GM18520 (cell line): ENCODE data around the gene TMEM17.

Source experiments
- ATAC-seq: cut with Tn5 transposase; IDR thresholded peaks from one replicate; pipeline ENCODE4 v1.9.1; 2021; ENCODE audit not compliant: unreplicated experiment

The TMEM17 gene

DNA sequence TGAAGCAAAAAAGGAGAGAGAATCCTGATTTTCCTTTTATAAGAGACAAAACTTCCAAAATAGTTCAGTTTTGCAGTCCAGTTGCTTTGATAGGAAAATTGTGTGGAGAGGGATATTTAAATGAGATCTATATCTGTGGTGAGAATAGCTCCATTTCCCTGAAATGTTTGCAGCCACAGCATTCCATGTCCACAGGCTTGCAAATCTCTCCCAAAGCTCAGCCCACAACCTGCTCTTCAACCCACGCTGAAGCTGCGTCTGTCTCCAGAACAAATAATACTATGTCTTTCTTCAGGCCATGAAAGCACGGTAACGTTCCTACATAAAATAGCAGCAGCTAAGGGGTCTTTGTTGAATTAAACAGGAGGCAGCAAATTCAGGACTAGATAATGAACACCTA is 31.8 kb downstream of the TMEM17 start:
- ATAC-seq, result no peak

DNA sequence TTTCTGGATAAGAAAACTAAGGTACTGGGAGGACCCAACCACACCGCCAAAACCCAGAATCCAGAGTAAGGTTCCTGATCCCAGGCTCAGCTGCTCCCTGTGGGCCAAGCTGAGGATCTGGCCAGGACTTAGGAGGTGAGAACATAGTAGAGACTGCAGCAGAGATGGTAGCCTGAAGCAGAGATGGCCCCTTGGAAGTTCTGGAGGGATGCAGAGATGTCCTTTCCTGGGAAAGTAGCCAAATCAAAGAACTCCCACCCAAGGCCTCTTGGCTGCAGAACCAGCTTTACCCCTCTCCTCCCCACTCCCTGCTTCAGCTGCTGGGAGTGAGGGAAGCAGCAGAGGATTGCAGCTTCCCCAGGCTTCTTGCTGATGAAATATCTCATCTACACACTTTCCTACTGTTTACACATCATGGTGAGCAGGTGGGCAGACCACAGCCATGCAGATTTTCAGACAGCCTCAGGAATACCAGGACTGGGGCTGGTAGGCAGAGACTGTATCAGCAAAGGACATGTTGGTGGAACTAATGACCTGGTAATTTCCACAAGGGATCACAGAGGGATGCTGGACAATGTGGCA is 32.7 kb downstream of the TMEM17 start:
- no peak for ATAC-seq

GRCh38 chr2:62472312-62472711 is 33.7 kb downstream of the TMEM17 start:
- no peak for ATAC-seq

- ATAC-seq, result no peak
Measured at GRCh38 chr2:62471816-62472215, 34.2 kb downstream of the TMEM17 start.

GRCh38 chr2:62471404-62471803 is 34.6 kb downstream of the TMEM17 start:
- no peak for ATAC-seq

DNA sequence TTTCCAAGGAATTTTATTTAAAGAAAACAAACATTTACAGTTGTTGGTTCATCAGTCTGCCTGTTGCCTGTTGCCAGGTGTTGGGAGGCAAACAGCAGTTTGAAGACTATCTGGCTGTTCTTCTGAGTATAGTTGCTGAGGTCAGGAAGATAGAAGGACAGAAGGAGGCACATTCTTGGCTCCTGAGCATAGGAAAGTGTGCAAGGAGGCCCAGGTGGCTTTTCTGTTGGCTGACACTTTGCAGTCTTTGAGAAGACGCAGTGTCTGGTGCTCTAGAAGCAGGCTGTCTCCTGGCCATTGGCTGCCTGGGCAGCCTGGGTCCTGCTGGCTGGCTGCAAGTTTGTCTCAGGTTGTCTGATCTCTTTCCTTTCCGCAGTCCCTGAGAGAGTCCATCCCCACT is 36.4 kb downstream of the TMEM17 start:
- ATAC-seq, result no peak

DNA sequence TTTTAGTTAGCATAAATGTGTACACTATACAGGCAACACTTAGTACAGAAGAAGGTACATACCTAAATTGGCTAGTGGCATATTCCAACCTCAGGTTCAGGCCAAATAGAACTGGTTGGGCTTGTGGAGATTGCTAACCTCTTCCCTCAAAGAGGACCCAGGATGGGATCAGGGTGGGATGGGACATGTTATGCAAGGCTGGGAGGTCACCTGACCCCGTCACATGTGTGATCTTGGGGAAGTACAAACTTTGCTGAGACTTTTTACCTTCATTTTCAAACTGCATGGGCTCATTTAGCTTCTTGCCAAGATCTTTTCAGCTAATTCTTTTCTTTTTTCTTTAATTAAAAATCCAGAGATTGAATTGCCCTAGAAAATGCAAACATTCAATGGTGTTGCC is 36.9 kb downstream of the TMEM17 start:
- no peak for ATAC-seq

GRCh38 chr2:62467475-62468321 is 38.3 kb downstream of the TMEM17 start:
- no peak for ATAC-seq

- ATAC-seq, result no peak
Measured at GRCh38 chr2:62467100-62467474, 38.9 kb downstream of the TMEM17 start.

DNA sequence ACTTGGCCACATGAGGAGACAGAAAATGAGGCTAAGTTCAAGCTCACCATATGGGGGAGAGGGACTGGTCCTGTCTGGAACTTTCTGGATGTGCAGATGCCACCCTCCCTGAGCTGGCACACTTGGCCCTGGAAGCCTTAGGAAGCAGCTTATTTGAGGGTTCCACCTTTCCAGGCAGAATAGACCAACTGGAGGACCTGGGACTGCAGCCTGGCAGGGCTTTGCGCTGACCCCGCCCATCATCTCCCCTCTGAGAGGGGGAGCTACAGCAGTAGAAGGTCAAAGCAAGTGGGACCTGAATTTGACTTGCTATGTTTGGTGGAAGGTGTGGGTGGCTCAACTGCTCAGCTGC is 39.5 kb downstream of the TMEM17 start:
- ATAC-seq, result no peak

DNA sequence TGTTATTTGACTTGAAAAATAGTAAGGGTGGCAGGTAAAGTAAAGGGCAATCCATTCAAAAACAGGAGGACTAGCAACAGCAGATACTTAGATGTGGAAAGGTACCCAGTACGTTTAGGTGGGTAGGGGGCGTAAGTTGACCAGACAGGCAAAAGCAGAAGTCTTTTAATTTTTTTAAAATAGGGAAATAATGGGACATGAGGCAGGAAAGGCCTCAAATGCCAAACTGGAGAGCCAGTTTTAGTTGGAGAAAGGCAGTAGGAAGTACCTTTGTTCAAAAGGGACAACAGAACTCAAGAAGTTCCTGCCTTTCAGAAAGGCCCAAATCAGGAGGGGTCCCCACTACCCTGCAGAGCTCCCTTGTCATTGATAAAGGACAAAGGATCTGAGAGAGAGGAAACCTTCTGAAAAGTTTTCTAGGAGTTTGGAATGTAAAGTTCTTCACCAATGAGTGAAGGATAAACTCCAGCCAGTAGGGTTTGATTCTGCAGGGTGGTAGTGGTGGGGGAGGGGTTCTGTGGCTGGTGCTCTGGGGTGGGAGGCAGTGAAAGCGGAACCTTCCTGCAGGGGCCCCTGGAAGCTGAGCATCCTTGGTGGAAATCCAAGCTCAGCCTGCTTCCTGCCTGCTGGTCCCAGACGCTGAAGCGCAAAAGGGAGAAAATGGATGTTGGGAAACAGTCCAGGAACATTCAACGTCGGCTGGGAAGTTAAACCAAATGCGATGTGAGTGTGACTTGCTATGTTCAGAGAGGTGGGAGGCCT is 40.1 kb downstream of the TMEM17 start:
- no peak for ATAC-seq

- ATAC-seq, result no peak
Measured at GRCh38 chr2:62465039-62465740, 40.8 kb downstream of the TMEM17 start.

DNA sequence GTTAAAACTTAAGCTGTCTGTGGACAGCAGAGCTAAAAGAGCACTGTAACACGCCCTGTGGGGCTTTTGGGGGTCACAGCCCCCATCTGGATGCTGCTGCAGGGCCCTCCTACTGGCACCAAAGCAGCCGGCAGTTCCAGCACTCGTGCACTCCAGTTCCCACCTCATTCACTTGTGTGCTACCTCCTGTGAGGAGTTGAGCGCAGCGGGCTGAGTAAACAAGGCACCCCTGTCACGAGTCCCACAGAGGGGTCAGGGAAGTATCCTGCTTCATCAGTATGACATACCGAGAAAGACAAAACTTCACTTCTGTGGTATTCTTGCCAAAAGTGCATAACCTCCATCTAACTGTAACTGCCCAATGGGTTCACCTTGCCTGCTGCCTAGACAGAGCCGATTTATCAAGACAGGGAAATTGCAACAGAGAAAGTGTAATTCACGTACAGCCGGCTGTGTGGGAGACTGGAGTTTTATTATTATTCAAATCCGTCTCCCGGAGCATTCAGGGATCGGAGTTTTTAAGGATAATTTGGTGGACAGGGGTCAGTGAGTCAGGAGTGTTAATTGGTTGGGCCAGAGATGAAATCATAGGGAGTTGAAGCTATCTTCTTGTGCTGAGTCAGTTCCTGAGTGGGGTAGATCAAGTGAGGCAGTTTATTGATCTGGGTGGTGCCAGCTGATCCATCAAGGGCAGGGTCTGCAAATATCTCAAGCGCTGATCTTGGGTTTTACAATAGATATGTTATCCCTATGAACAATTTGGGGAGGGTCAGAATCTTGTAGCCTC is 41.6 kb downstream of the TMEM17 start:
- ATAC-seq, result no peak

GRCh38 chr2:62462211-62462610 is 43.8 kb downstream of the TMEM17 start:
- no peak for ATAC-seq

- ATAC-seq, result no peak
Measured at GRCh38 chr2:62461707-62462106, 44.3 kb downstream of the TMEM17 start.

- no peak for ATAC-seq
Measured at GRCh38 chr2:62461017-62461553, 44.9 kb downstream of the TMEM17 start.

DNA sequence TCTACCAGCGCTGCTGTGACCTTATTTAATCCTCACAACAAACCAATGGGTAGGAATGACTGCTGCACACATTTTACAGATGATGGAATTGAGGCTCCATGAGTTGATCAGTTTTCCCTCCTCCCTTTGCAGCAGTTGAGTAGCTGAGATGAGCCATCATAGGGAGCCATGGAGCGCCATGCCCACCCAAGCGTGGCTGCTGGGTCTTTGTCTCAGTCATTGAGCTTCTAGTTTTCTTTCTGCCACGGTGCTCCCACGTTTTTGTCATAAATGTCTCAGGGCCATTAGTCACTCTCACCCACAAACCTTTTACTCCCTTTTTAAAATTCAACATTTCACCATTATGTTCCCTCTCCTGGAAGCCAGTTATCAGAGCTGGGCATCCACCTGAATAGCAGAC is 45.8 kb downstream of the TMEM17 start:
- no peak for ATAC-seq

DNA sequence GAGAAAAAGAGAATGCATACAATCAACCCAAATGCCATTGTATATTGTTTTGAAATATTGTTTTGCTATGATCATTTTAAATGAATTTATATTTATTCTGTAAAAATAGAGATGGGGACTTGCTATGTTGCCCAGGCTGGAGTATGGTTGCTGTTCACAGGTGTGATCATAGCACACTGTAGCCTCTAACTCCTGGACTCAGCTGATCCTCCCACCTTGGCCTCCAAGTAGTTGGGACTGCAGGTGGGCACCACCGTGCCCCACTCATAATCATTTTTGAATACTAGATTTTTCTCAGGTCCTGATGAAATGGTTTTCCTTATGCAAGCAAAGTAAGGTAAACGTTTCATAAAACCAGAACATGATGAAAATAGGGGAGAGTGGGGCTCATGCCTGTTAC is 46.3 kb downstream of the TMEM17 start:
- ATAC-seq, result no peak

DNA sequence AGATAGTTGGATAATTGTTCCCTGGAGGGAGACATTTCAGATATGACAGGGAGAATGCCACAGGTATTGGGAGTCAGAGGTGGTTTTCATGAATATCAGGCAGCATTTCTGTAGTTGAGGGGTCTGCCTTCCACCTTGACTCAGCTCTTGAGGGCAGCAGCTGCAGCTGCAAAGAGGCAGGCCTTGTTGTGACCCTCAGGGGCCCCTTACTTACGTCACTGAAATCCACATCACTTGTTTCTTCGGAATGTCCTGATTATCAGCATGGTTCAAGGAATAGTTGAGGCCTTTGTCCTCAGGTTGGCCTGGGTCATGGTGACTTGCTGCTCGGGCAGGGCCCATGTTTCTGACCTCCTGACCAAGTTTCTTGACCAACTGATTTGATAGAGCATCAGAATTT is 46.9 kb downstream of the TMEM17 start:
- ATAC-seq, result no peak

DNA sequence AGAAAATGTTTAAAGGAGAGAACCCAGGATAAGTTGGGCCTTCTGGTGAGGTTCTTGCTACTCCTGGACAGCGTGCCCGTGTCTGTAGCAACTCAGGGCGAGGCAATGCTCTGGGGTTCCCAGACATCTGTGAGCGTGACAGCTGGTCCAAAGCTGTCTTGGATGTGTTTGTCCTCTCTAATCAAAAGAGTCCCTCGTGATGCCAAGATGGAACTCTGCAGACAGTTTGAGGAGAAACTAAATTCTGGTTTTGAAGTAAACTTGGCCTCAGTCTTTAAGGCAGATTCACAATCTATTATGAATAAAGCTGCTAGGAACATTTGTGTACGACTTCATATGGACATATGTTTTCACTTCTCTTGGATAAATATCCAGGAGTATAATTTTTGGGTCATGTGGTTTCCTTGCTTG is 47.3 kb downstream of the TMEM17 start:
- no peak for ATAC-seq
